Stimulated activated CD4-positive, alpha-beta T cell treated with anti-CD3 and anti-CD28 coated beads, Interleukin-4, amount 100 ng/mL, for 48 hours (primary cell): ENCODE measurements around the gene H2AZ1.

Source experiments
- DNase-seq, 2 donors: peaks; one replicate each; pipeline ENCODE4 v3.0.0-alpha.2; 2020; ENCODE audit warnings: low read depth in 2 of 2

Gene H2AZ1

DNA sequence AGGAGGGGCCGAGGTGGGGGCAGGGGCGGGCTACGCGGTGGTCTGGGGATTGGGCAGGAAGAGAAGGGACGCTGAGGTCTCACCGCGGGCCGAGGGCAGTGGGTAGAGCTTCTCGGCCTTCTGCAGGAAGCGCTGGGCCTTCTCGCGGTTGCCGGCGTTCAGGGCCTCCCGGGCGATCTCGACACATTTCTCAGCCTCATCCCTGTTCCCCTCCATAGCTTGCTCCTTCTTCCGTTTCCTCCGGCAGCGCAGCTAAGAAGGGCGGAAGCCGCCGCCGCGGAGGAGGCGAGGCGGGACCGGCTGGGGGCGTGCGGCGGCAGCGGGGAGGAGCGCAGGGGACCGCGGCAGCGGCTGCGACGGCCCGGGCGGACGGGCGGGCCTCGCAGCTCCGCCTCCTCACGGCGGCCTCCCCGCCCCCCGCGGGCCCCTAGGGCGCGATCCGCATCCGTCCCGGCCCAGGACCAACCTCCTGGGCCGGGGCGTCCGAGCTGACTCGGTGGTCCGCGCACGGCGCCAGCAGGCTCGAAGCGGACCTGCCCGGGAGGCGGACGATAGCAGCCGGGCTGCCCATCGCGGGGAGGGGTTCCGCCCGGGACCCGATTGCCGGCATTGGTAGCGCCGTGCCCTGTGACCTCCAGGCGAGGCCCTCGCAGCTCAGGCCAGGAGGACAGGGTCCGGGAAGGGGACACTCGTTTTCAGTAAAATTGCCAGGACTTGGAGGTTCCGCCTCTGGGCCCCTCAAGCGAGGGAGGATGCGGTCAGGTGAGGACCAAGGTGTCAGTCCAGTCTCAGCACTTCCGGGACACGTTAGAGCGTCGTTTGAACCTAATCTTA lies 3.5 kb downstream of the H2AZ1 start, which contains the start of gene DNAJB14:
TSS of gene DNAJB14 (minus strand) at position 263 of the 834 bp plus-strand sequence. CDS start at position 216, 47 bp downstream.
- DNase-seq: peak; percentile 66 to 75

GRCh38 chr4:99945718-99946355 lies 4.2 kb downstream of the H2AZ1 start:
- DNase-seq: no peak

GRCh38 chr4:99943904-99944437 lies 6.1 kb downstream of the H2AZ1 start:
- DNase-seq: no peak

DNA sequence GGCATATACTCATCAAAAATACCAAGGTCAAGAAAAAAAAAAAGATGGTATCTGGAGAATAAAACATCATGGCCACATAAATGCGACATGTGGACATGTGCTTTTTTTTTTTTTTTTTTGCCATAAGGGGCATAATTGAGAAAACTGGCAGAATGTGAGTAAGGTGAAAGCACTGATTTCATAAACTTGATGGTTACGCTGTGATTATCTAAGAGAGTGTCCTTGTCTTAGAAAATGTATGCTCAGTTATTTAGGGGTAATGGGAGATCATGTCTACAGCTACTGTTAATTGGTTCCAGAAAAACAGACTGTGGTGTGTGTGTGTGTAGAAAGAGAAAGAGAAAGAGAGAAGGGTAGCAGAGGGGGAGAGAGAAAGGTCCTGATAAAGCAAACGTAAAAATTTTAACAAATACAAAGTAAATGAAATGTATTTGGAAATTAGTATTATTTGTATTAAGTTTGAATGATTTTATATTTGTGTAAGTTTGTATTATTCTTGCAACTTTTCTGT lies 11.8 kb downstream of the H2AZ1 start:
- no peak for DNase-seq

DNA sequence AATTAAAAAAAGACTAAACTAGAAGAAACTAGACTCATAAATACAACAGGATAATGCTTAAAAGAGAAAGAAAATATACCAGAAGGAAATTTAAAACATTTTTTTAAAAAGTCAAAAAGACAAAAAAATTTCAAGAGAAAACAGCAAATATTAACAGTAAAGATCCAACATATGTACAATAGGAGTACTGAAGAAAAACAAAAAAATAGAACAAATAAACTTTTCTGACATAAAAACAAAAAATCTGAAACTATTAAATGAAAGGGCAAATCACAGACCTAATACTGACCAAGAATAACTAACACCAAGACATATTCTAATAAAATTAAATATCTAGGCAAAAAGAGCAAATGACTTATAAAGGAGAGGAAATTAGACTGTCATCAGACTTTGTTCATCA lies 15.2 kb downstream of the H2AZ1 start:
- DNase-seq: no peak

DNA sequence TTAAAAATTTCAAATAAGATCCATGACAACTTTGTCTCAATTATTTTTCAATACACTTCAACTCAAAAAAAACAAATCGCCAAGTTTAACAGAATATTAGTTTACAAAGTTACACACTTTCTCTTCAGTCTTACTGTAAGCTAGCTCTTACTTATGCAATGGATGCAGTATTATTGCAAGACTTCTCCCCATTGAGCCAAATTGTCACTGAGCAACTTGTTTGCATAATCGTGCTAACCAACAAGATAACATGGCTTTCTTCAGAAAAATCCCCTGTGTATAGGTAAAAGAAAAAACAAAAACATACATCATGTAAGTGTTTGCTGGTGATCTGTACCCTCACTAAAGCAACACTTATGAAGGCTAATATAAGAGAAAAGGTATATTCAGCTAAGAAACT lies 22.5 kb downstream of the H2AZ1 start:
- DNase-seq: no peak

DNA sequence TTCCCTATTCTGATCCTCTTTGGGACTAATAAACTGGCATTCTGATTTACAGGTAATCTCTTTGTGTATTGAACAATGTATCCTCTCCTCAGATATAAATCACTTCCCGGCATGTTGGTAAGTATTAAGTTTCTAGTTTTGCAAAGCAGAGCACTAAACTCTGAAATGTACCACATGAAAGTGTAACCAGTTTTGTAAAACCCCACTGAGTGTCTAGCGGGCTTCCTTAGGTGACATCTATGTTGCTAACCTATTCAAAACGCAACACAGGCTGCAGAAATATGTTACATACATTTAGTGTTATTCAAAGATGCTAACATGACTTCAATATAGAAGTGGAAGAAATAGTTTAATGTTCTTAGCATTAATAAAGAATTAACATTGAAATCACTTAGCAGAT lies 28.9 kb downstream of the H2AZ1 start:
- DNase-seq: no peak

GRCh38 chr4:99918656-99919055 lies 31.4 kb downstream of the H2AZ1 start:
- no peak for DNase-seq

GRCh38 chr4:99917575-99917974 lies 32.5 kb downstream of the H2AZ1 start:
- no peak for DNase-seq

DNA sequence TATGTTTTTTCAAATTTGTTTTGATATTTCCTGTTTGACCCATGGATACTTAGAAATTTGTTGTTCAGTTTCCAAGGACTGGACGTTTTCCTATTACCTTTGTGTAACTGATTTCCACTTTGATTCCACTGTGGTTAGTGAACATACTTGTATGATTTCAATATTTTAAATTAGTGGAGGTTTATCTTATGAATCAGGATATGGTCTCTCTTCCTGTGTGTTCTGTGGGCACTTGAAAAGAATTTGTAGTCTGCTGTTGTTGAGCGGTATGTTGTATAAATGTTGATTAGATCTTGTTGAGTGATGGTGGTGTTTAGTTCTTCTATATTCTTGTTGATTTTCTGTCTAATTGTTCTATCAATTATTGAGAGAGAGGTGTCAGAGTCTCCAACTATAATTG lies 34.6 kb downstream of the H2AZ1 start:
- no peak for DNase-seq
